PC-9 (cell line): Measurements from ENCODE around the gene CARS1.

Experiments used
- CTCF ChIP-seq: fragments of 200-600 bp; sonication (generic); conservative IDR thresholded peaks from 2 replicates; pipeline ENCODE4 v1.6.1; 2017; ENCODE audit warnings: mixed run types, antibody characterized with exemption, mild to moderate bottlenecking, moderate library complexity
- EZH2 ChIP-seq: fragments of 200-600 bp; sonication (generic); IDR thresholded peaks from 2 replicates; pipeline ENCODE4 v1.8.0; 2017; ENCODE audit warnings: antibody characterized with exemption, low read depth

DNA sequence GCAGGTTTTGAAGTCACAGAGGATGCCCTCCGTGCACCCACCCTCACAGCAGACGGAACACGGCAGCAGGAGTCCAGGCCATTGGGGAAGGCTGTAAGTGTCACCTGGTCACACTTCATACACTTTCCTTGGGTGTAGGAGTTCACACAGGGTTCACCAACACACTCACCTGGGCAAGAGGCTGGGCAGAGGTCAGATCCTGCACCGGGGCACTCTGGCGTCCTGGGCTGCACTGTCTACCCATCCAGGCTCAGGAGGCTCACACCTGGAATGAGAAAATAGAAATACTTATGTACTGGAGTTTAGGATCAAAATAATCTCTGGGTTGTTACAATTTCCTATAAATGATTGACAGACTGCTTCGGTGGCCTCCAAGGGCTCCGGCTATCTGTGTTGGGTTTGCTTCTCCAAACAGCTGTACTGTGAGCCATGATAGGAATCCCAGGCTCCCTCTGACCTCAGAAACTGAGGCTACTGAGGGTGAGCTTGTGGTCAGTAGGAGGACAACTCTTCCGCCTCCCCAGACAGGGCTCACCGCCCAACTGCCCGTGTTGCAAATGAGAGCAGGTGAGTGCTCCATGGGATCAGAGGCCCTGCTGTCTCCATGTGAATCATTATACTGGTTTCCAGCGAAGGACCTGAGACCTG, 20.1 kb upstream of the CARS1 start:
- TF ChIP-seq EZH2 = no peak
- no peak for TF ChIP-seq CTCF
